GM18498 (cell line): ENCODE measurements around the gene CLSTN1.
A peak's percentile ranks its signal among the peaks of the same experiment; 100 is the strongest.
"Not testable (repeated sequence)": the region's sequence is repeated elsewhere in the genome, so short reads cannot be mapped to it uniquely, and the experiment has no call there.

Experiments used
- ATAC-seq: cut with Tn5 transposase; IDR thresholded peaks from one replicate; pipeline ENCODE4 v1.9.1; 2021; ENCODE audit warnings: mild to moderate bottlenecking, moderate library complexity; ENCODE audit not compliant: unreplicated experiment

CLSTN1 gene

GRCh38 chr1:9826616-9827015 is 2.9 kb upstream of the CLSTN1 start:
- no peak for ATAC-seq

GRCh38 chr1:9826087-9826486 is 2.3 kb upstream of the CLSTN1 start:
- ATAC-seq: no peak

- no peak for ATAC-seq
Measured at GRCh38 chr1:9825093-9826074, 1.6 kb upstream of the CLSTN1 start.

GRCh38 chr1:9824702-9825089 is 931 bp upstream of the CLSTN1 start:
- ATAC-seq: no peak

GRCh38 chr1:9823693-9823942 is 147 bp downstream of the CLSTN1 start:
- ATAC-seq: no peak

- ATAC-seq: peak; percentile 36
Measured at GRCh38 chr1:9822897-9823692, 670 bp downstream of the CLSTN1 start.

GRCh38 chr1:9822490-9822889 is 1.3 kb downstream of the CLSTN1 start:
- ATAC-seq: no peak

GRCh38 chr1:9821710-9822109 is 2.1 kb downstream of the CLSTN1 start:
- no peak for ATAC-seq

- no peak for ATAC-seq
Measured at GRCh38 chr1:9820521-9820920, 3.2 kb downstream of the CLSTN1 start.

- ATAC-seq: no peak
Measured at GRCh38 chr1:9817734-9818133, 6.0 kb downstream of the CLSTN1 start.

GRCh38 chr1:9816199-9816598 is 7.6 kb downstream of the CLSTN1 start:
- no peak for ATAC-seq

- no peak for ATAC-seq
Measured at GRCh38 chr1:9815150-9815549, 8.6 kb downstream of the CLSTN1 start.

- no peak for ATAC-seq
Measured at GRCh38 chr1:9814619-9815018, 9.1 kb downstream of the CLSTN1 start.

GRCh38 chr1:9811239-9811966 is 12.4 kb downstream of the CLSTN1 start:
- no peak for ATAC-seq

- no peak for ATAC-seq
Measured at GRCh38 chr1:9809100-9809510, 14.7 kb downstream of the CLSTN1 start.

GRCh38 chr1:9808459-9808858 is 15.3 kb downstream of the CLSTN1 start:
- ATAC-seq: no peak

- no peak for ATAC-seq
Measured at GRCh38 chr1:9807541-9807940, 16.2 kb downstream of the CLSTN1 start.

- ATAC-seq: not testable (repeated sequence)
Measured at GRCh38 chr1:9805972-9806371, 17.8 kb downstream of the CLSTN1 start.

- ATAC-seq: no peak
Measured at GRCh38 chr1:9805006-9805508, 18.7 kb downstream of the CLSTN1 start.

- not testable (repeated sequence) for ATAC-seq
Measured at GRCh38 chr1:9803003-9803918, 20.5 kb downstream of the CLSTN1 start.
